GM19463 (cell line): ENCODE data around the gene PDE4D.
"Not testable (repeated sequence)": the region's sequence is repeated elsewhere in the genome, so short reads cannot be mapped to it uniquely, and the experiment has no call there.

Source experiments
- ATAC-seq: cut with Tn5 transposase; IDR thresholded peaks from one replicate; pipeline ENCODE4 v1.9.1; 2021; ENCODE audit warnings: mild to moderate bottlenecking, moderate library complexity; ENCODE audit not compliant: unreplicated experiment

Gene PDE4D

DNA sequence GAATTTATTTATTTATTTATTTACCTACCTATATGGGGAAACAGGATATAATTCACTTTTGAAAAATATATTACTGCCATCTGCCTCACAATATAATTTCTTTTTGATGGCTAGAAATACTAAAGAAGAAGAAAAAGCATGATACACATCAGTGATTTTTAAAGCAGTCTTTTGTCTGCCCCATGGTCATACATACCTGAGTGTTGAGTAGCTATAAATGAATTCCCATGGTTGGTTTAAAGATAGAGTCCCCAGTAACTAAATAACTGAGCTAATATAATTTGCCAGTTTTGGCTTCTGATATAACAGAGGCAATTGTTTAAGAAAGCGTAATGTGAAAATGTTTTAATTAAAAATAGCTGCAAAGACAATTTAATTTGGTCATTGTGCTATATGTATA is 447.8 kb downstream of the PDE4D start:
- ATAC-seq, result no peak

DNA sequence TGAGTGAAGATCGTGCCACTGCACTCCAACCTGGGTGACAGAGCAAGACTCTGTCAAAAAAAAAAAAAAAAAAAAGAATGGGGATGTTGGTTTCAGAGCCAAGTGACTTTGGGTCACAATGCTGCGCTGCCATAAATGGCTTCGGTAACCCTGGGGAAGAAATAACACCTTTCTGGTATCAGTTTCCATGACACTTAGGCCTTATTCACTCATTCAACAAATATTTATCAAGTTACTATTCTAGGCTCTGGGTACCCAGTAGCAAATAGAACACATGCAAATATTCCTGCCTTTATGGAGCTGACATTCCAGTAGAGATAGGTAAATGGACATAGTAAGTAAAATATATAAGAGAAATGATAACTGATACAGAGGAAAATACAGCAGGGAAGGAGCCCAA is 454.2 kb downstream of the PDE4D start:
- ATAC-seq, result no peak

DNA sequence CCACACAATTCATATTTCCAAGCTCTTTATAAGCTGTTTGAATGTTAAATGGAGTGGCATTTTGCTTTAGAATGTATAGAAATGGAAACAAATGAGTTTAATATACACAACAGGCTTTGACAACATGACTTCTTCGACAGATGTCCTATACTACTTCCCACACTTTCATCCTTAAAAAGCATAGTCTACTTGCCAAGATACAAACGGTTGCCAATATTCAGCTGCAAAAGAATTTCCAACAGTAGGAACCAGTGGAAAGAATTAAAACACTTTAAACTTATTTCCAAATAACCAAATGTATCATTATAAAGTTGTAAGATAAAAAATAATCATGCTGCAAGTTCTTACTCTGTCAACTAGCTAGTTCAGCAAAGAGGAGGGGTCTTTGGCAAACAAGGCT is 456.4 kb downstream of the PDE4D start:
- no peak for ATAC-seq

DNA sequence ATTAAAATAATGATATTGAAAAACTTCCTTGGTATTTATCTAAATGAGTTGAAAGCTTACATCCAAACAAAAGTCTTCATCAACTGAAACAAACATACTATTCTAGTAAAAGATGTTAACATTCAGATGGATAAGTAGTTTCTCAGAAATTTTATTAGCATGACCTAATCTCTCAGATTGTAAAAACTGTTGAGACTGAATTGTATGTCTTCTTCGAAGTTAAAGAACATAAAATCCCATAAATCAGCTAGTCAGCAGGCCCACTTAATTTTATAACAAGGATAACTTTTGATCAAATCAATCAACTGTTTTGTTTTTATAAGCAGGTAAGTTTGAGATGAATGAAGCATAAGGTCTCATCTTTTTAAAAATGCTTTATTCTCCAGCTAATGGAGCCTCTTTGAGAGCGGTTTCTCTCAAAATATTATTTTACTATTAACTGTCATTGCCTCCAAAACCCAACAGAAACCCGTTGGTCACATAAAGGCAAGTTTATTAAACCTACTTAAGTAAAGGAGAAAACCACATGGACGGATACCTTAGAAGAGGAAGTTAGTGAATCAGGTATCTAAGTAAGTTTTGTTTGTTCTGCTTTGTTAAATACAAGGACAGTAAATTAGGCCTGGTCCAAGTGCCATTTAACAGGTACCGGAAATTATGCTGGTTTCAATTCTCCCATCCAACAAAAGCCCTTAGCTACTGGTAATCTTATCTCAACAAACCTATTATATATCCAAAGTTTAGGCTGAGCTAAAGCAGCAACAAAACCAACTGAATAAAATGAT is 457.0 kb downstream of the PDE4D start:
- ATAC-seq, result no peak

DNA sequence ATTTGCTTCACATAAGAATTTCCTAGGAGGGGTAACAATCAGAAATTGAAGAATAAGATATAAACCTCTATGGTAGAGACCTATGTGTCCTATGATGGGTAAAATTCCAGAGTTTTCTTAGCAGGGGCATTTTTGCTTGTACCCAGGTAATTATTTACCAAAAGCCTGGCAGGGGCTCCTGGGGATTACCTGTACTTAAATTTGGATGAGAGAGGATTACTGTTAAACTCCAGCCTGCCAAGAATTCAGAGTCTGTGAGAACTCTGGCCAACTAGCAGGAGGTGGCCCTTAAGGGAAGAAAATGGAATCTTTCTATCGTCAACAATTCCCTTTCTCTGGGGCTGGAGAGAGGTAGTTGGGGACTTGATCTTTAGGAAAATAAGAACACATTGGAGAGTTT is 460.4 kb downstream of the PDE4D start:
- no peak for ATAC-seq

DNA sequence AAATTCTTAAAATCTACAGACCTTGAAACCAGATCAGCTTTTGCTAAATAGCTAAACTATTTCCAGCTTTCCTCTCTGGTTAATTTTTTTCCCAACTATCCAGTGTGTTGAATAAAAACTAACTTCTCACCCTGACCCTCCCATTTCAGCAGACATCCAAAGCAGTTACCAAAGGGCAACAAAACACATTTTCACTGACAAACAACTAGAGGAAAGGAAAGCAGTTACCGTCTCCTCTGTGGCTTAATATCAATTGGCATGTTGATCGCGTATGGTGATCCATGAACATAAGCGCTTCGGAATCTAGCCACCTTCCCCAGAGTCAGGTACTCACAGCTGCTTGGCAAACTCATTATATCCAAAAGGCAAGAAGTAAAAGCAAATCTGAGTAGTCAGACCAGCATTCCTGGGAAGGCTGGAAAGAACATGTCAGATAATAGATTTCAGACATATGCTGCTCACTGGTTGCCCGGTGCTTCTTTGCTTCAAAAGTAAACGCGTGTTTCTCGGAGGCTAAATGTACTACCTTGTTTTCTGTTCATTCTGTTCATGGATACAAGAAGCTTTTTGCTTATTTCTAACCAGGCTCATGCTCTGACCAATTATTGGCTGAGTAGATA is 463.4 kb downstream of the PDE4D start:
- no peak for ATAC-seq

DNA sequence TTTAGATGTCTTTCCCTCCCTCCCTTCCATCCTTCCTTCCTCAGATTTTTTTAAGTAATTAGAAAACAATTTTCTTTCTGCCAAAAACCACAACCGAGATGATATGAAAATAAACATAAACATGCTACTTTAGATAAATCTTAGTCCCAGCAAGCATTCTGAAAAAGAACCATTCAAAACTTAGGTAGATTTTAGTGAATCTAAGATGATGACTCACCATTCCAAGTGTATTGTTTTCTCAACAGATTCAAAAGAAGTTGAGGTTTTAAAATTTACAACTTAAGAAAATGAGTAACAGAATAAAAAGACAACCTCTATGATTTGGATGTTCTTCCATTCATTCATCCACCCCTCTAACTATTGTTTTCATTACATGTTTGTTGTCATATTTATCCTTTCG is 465.1 kb downstream of the PDE4D start:
- no peak for ATAC-seq

DNA sequence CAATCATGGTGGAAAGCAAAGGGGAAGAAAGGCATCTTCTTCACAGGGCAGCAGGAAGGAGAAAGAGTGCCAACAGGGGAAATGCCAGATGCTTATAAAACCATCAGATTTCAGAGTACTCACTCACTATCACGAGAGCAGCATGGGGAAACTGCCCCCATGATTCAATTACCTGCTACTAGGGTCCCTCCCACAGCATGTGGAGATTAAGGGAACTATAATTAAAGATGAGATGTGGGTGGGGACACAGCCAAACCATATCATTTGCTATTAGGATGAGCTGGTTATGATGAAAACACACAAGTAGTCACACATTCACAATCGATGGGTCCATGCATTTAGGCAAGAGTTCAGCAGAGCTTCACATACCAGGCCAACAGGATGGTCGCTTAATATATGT is 469.0 kb downstream of the PDE4D start:
- ATAC-seq, result no peak

DNA sequence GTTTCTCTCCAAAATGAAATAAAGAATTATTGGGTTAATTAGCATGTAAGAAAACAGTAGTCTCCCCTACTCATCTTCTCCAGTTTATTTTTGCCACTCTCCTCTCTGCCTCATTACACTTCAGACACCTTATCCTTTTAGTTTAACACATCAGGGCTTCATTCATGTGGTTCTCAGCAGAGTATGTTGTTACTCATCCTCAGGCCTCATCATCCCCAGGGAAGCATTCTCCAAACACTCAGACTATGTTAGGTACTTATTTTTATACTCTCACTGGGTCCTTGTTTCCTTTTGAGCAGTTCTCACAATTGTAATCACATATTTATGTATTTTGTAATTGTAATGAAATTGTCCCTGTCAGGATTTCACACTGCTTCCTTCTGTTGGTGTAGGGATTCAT is 470.5 kb downstream of the PDE4D start:
- ATAC-seq, result no peak

DNA sequence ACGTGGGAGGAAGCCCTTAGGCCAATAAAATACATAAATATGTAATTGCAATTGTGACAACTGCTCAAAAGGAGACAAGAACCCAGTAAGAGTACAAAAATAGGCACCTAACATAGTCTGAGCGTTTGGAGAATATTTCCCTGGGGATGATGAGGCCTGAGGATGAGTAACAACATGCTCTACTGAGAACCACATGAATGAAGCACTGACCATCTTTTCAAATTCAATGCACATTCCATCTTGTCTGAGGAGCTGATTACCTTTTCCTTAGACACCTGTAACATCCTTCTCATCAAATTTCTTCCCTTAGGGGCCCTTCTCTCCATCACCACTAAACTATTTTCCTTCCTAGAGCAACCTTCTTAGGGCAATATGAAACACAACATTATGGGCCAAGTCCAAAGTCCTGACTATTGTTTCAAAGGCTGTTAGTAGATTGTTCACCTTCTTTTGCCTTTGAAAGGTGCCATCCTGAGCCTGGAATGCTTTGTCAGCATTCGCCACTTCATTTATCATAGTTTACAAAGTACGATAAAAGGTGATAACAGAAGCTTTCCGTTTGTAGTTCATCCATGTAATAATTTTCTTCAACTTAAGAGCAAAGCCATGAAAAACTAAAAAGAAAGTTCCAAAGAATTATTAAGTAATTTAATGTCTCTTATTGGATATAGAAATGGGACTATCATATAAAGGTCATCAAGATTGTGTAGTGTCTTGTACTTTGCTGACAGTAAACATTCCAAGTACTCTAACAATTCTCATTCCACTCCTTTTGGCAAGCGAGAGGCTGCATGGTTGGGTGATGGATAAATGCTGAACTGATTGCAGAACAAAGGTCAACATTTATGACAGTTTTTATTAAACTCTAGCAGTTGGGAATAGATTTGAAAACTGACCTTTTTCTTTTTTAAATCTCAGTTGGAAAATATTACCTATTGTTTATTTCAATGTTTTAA is 471.3 kb downstream of the PDE4D start:
- no peak for ATAC-seq

DNA sequence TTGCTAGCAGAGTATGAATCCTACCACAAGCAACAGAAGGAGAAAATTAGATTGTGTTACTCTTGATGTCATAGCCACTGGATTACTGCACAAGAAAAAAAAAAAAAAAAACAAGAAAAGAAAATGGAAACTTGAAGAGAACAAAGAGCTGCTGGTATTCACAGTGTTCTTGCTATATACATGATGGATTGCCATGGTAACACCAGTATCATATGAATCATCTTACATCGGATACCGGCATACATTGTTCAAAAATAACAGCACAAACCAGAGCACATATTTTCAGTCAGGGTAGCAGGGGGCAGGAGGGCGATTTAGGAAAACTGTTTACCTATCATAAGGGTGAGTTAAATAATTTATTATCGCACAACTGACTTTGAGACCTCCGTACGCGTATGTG is 472.9 kb downstream of the PDE4D start:
- ATAC-seq, result no peak

DNA sequence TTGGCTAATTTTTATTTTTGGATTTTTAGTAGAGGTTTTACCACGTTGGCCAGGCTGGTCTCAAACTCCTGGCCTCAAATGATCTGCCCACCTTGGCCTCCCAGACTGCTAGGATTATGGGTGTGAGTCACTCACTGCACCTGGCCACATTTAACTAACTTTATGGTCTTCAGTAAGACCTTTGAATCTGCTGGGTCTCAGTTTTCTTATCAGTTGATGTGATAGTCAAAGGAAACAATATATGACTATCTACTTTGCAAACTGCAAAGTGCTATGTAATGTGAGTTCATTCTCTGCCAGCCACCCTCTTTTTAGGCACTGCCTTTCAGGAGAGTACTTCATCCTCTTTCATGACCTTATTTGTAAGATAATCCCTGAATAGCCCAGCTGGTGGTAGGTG is 474.7 kb downstream of the PDE4D start:
- no peak for ATAC-seq

DNA sequence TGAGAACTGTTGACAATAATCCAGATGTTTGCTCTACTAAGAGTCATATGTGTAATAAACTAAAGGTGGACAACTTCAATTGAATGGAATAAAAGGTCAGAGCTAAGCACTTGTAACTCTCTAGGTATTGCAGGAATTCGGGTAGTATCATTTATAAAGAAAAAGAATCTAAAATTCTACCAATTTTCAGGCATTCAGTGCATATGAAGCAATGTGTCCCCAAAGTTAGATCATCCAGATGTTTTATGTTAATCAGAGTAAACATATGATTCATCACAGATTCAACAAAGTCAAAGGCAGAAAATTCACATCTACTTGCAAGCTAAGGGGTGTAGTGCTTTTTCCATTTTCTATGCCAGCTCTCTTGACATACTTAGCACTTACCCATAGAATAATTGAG is 477.1 kb downstream of the PDE4D start:
- no peak for ATAC-seq

DNA sequence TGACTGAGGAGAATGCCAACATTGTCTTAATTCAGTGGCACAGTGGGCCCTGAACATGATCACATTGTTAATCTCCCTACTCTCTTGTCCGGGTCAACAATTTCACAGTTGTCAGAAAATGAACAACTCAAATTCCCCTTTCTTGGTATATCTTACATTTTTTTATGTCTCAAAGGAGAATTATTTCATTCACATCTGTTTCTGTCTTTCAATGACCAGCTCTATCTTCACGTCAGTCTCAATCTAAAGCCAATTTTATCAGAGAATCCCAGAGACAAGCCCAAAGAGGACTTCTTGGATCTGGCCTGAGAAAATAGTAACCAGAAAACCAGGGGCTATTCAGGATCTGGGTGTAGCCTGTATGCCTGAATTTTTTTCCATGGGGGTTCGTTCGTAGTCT is 477.5 kb downstream of the PDE4D start:
- no peak for ATAC-seq

DNA sequence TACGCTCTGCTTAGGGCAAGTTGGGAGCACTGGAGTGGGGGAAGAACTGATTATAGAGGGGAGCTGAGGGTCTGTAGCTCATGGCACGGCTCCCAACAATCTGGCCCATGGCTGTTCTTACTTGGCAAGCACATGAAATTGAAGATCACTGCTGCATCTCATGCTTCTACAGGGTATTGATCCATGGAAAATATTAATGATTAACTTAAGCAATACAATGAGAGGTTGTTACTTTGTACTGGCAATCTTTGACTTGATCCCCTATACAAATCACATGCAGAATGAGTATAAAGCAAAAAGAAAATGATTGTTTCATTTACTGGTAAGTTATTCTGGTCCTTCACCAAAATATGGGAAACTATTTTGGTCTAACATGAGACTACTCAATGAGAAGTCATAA is 481.1 kb downstream of the PDE4D start:
- no peak for ATAC-seq

DNA sequence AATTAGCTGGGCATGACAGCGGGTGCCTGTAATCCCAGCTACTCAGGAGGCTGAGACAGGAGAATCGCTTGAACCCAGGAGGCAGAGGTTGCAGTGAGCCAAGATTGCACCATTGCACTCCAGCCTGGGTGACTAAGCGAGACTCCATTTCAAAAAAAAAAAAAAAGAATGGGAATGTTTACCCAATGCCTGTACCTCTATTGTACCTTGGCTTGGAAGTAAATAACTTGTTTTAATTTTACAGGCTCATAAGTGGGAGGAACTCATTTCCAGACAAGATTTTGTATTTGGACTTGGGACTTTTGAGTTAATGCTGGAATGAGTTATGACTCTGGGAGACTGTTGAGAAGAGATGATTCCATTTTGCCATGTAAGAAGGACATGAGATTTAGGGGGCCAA is 484.5 kb downstream of the PDE4D start:
- not testable (repeated sequence) for ATAC-seq

DNA sequence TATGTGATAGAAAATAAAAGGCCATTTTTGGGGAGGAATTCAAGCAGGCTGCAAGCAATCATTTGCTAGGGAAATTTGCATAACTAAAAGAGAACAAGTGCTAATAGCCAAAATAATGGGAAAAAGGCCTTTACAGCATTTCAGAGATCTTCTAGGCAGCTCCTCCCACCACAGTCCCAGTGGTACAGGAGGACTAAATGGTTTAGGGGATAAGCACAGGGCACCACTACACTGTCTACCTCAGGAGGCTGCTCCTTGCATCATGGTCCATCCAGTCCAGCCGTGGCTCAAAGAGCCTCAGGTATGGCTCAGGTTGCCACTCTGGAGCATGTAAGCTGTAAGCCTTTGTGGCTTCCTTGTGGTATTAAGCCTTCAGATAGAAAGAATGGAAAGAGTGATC is 485.6 kb downstream of the PDE4D start:
- ATAC-seq, result no peak

DNA sequence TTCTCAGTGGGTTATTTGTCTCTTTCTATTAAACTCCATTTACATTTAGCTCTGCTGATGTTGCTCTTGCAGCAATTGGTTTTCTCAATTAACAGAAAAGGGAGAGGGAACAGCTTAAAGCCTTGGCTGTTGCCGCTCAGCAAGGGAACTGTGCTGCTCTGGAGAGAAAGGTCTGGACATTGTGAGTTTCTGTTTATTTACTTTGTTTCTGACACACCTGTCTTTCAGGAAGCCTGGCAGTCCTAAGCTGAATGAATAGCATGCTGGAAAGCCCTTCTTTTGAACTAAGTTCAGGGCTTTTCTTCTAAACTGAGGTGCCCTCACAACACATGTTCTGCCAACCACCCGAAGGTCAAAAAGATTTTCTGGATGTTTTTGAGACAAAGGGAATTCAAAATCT is 491.9 kb downstream of the PDE4D start:
- ATAC-seq, result no peak

DNA sequence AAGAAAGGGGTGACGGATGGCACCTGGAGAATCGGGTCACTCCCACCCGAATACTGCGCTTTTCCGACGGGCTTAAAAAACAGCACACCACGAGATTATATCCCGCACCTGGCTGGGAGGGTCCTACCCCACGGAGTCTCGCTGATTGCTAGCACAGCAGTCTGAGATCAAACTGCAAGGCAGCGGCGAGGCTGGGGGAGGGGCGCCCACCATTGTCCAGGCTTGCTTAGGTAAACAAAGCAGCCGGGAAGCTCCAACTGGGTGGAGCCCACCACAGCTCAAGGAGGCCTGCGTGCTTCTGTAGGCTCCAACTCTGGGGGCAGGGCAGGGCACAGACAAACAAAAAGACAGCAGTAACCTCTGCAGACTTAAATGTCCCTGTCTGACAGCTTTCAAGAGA is 498.6 kb downstream of the PDE4D start:
- ATAC-seq, result not testable (repeated sequence)

DNA sequence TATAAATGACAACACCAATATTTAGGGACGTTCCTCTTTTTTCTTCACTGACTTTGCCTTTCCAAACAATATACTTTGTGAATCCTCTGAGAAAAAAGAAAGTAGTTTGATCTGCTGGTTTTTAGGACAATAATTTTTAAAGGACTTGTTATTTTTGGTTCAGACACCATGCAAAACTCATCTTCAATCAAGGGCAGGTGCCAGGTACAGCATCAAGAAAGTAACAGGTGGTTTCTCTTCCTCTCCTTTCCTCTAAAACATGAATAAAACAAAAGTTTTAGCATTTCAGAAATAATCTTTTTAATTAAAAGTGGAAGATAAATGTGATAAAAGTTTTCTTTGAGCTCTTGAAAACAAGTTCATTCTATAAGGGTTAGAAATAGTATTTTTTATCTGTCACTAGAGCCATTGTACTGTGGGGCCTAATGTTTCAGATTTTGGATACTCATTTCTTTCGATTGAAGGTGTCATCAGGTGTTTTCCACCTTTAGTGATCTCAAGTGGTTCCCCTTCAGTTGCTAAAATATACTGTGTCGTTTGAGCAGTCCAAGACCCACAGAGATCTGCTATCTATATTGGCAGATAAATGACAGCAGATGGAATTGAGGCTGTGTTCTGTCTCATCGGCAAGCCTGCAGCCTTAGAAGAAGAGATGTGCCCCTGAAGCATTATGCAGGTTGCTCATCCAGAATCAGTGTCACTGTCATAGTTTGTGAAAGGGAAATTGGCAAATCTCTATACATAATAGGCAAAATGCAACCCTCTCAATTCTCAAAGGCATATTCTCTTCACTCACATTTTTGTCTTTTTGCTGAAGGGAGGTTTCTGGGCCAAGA is 499.7 kb downstream of the PDE4D start:
- ATAC-seq, result no peak

DNA sequence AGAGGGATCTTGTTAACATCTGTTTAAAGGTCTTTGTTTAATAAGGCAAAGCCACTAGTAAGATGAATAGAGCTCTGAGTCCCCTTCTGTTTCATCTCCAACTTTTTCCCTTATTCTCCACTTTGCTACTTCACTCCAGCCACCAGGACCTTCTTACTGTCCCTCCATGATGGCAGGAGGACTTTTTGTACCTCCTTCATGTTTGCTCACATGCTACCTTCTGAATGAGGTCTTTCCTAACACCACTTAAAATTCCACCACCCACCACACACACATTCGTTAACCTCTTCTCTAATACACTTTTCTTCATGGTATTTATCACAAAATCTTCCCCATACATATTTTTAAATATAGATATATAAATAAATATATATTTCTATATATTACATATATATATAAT is 501.9 kb downstream of the PDE4D start:
- no peak for ATAC-seq
